ENCODE data around the gene PAGE4.

- TF ChIP-seq CTCF (IDR thresholded peaks at IDR 0.05; ENCODE audit: low read length) (no peak), EZH2 (IDR thresholded peaks at IDR 0.05; ENCODE audit: borderline replicate concordance, low read length) (no peak)
Observed at GRCh38 chrX:49846522-49846921, 17.4 kb downstream of the PAGE4 start.

Measured in OCI-LY1 (cell line).